Measurements from ENCODE around the gene CLEC10A. TPM values are rescaled to one million over a fixed set of nuclear protein-coding genes. Genes with fewer than 3 reads are reported as not detected.
"Not testable (repeated sequence)": the region's sequence is repeated elsewhere in the genome, so short reads cannot be mapped to it uniquely, and the experiment has no call there.

Gene CLEC10A
- total RNA-seq, 2 donors from 2014 or later, result 6.6 to 13.4 TPM

DNA sequence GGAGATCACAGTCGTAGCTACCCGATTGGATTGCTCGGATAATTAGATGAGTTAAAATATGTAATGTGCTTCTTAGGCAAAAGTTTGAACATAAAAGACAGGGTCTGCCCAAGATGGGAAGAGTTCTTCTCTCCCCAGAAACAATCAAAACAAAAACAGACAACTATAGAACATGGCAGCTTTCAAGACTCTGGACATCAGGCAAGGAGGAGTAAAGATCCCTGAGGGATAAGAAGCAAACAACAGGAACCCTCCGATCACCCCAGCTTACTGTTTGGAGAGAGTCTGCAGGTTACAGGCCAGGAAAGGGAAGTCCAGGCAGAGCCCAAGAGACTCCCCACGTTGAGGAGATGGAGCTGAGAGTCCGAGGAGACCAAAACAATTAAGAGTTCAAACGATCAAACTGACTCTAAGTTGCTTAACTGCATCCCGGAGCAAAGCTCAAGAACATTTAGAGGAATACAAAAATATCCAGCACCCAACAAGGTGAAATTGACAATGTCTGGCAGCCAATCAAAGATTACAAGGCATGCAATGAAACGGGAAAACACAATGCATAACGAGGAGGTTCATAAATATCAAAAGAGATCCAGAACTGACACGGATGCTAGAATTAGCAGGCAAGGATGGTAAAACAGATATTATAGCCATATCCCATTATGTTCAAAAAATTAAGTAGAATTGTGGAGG lies 30.7 kb upstream of the CLEC10A start:
- no peak for DNase-seq
- intact Hi-C loops (cut with DNase I), result no loop called here
- ATAC-seq, result no peak

DNA sequence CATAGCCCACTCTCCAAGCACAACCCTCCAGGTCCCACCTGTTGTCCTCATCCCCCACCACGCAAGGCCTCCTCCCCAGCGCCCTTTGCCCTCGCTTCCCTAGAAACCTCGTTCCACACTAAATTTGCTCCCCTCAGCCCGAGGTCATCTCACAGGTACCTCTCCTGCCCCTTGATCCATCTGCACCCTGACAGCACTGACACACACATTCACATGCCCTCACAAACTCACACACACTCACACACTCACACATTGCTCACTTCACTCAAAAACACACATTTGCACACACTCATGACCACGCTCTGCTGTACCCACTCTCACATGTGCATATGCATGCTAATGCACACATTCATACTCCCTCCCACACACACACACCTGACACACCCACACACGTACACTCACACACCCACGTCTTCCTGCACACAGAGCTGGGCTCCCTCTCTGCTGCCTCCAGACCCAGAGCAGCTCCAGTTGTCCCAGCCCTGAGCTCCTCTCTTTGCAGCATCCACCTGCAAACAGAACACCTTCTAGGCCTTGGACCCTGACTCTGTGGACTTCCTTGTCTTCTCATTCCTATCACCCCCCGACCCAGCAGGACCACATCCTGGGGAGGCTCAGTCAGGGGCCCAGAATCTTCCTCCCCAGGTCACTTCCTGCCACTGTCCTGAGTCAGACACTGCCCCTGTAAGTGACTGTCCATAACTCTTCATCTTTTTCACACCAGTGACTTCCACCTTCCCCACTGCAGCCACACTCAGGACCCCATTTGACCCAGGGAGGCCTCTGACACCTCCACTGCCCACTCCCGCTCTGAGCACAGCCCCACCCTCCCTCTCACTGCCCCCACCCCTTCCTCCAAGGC lies 29.6 kb upstream of the CLEC10A start:
- ATAC-seq (no peak), DNase-seq (no peak)
- intact Hi-C loops (cut with DNase I), result no loop called here

DNA sequence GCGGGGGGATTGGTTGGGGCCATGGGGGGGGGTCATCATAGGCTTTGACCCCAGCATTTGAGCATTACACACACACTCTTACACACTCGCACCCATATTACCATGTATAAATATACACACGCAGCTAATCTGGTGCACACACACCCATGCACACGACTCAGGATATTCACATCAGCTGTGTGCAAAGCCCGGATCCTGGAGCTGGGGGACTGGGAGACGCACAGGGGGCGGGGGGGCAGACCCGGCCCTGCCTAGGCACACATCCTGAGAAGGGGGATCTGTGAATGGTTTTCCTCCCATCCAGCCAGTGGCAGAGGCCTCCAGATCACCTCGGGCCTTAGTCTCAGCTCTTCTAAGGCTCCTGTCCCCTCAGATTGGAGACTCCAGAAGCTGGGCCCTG lies 28.9 kb upstream of the CLEC10A start:
- no peak for ATAC-seq
- DNase-seq, result no peak
- intact Hi-C loops (cut with DNase I), result no loop called here

DNA sequence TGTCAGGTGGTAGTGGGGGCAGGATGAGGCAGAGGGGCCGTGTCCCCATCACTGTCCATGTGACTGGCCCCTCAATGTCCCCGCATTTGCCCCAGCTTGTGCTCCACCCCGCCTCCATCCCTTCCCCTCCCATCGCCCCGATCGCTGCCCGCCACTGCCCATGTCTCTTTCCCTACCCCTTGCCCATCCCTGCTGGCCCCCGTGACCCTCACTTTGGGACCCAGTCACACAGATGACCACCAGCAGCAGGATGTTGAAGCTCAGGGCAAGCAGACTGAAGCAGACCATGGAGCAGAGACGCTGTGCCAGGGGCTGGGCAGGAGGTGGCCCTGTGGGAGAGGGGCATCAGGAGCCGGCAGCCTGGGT lies 28.5 kb upstream of the CLEC10A start:
- DNase-seq (no peak), ATAC-seq (no peak)
- intact Hi-C loops (cut with DNase I), result no loop called here

DNA sequence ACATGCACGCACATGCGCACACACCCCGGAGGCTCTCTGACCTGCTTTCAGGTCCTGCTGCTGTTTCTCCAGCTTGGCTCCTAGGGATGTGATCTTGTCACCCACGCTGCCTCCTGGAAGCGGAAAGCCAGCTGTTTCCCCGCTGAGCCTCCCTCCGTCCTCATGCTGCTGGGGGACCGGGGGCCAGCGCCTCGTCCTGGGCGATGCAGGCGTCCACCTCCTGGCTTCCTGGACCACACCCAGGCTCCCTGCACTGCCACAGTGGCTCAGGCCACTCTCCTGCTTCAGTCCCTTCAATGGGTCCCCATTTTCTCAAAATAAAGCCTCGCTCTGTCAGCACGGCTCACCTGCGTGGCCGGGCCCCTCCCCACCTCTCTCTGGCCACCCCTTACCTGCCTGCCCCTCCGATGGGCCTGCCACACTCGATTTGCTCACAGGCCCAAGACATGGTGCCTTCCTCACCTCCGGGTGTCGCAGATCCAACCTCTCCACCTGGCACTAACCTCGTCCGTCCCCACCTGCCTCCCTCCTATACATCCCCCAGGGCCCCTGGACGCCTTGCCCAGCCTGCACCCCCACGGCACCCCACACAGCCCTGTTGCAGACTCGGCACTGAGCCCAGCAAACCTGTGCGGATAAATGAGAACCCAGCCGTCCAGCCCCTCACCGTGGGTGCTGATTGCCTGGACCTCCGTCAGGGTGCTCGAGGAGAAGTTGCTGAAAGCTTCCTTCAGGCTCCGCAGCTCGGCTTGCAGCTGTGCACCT lies 27.9 kb upstream of the CLEC10A start:
- intact Hi-C loops (cut with DNase I), result no loop called here
- DNase-seq (no peak), ATAC-seq (no peak)

DNA sequence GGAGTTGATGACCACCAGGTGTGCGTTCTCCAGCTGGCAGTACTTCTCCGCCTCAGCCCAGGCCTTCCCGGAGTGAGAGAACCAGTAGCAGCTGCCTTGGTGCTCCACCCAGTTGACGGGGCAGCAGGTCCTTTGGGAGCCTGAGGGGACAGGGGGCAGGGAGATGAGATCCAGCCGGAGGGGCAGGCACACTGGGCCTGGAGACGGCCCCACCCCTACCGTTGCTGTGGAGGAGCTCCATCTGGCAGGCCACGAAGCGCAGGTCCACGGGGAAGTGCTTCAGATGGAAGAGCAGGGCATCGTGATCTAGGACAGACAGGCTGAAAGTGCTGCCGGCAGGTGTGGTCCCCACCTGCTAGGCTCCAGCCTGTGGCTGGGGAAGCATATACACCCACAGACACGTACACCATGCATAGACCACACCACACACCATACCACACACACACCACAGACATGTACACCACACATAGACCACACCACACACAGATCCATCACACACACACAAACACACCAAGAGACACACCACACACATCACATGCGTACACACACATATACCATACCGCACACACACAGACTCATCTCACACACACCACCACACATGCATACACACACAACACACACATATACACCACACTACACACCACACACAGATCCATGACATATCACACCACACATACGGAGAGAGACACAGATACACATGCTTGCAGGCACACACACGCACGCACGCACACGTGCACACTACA lies 27.1 kb upstream of the CLEC10A start:
- no peak for DNase-seq
- ATAC-seq, result no peak
- intact Hi-C loops (cut with DNase I), result no loop called here

DNA sequence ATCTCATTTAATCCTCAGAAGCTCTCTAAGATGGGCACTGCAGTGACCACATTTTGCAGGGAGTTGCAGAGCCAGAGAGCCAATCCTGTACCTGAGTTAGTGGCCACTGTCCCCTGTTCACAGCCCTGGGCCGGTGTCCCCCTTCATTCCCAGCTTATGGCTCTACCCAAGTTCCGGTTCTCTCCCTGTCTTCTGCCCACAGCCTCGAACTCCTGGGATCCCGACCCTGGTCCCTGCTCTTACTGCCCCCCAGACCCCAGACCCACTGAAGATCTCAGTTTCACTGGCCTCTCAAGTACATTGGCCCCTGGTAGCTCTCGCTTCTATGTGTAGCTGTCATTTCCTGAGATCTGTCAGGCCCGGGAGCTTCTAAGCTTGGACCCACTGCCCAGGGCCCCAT lies 22.4 kb upstream of the CLEC10A start:
- ATAC-seq (no peak), DNase-seq (no peak)
- intact Hi-C loops (cut with DNase I), result no loop called here

DNA sequence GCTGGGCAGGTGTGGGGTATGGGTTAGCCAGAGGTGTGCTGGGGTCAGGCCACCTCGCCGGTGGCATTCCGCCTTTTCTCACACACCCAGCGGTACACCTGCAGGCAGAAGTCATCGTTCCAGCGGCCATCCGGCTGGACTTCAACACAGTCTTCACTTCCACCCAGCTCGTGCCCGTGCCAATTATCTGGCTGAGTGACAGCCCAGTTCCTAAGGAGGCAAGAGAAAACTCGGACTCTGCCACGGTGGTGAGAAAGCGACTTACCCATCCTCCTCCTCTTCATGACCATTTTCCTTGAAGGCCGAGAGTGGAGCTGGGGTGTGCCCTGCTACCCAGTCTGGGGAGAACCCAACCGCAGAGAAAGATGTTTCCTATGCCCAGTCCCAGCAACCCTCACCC lies 21.5 kb upstream of the CLEC10A start:
- no peak for ATAC-seq
- intact Hi-C loops (cut with DNase I), result no loop called here
- DNase-seq, result no peak

DNA sequence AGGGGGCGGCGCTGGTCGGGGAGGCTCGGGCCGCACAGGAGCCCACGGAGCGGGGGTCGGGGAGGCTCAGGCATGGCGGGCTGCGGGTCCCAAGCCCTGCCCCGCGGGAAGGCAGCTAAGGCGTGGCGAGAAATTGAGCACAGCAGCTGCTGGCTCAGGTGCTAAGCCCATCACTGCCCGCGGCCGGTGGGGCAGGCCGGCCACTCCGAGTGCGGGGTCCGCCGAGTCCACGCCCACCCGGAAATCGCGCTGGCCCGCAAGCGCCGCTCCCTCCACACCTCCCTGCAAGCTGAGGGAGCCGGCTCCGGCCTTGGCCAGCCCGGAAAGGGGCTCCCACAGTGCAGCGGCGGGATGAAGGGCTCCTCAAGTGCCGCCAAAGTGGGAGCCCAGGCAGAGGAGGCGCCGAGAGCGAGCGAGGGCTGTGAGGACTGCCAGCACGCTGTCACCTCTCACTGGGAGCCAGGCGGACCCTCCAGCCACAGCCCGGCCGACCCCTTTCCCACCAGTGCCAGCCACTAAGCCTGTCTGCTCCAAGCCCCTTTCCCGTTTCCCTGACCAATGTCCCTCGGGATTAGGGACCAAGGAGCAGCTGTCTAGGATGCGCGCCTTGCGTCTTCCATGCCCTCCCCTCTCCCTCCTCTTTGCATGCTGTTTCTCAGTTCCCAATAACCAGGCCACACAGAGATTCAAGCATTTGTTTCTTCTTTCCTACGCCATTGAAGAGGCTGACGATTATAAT lies 20.8 kb upstream of the CLEC10A start:
- intact Hi-C loops (cut with DNase I); ATAC-seq; DNase-seq: not testable (repeated sequence)

DNA sequence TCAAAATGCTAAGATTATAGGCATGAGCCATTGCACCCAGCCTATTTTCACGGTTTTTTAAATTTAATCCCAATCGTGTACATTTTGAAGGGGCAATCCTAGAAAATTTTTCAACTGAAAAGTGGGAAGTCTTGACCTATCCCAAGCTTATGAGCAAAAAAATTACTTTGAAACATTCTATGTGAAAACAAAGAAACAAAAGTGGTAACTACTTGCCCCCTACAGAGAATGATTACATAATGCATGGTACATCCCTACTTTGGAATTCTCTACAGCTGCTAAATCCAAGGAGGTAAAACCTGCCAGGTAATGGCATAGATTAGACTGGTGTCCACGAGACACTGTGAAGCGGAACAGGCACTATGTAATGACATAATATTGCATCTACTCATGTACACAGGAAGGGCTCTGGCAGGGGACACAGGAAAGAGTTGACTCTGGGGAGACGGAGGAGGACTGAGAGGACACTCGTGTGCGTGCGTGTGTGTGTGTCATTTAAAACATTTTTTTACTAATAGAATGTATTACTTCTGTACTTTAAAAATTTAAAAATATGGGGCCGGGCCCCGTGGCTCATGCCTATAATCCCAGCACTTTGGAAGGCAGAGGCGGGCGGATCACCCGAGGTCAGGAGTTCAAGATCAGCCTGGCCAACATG lies 18.9 kb upstream of the CLEC10A start:
- DNase-seq (no peak), ATAC-seq (no peak)
- intact Hi-C loops (cut with DNase I), result no loop called here

DNA sequence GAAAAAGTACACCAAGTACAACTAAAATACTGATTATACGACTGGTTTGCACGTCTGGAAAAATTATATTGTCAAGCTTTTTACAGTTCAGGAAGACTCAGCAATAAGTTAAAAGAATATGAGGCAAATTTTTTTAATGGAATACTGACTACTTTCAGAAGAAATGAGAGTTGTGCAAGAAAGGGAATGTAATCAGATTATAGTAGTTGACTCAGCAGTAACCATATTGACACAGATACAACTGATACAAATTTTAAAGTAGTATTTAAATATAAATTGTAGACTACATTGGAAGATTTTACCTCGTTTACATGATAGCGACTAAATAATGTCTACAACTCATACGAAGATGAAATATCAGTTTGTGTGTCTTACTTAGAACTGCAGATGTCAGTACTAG lies 17.9 kb upstream of the CLEC10A start:
- ATAC-seq, result no peak
- no peak for DNase-seq
- intact Hi-C loops (cut with DNase I), result no loop called here

DNA sequence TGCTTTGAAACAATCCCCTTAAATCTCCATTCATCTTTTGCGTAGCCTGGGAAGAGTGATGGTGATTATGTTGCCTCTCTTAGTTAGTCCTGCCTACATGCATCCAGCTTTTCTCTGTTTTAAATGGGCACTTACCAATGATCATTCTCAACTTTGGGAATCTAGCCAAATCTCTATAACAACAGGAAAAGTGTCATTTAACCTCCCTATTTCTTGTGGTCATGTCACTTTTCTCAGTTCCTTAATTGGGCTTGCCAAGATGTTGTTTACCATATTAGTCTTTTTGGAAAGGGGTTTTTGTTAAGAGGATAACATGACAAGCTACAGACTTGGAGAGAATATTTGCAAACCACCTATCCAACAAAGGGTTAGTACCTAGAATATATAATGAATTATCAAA lies 15.6 kb upstream of the CLEC10A start:
- DNase-seq (no peak), ATAC-seq (peak in 1 of 2 donors; percentile 27)
- intact Hi-C loops (cut with DNase I), result no loop called here

DNA sequence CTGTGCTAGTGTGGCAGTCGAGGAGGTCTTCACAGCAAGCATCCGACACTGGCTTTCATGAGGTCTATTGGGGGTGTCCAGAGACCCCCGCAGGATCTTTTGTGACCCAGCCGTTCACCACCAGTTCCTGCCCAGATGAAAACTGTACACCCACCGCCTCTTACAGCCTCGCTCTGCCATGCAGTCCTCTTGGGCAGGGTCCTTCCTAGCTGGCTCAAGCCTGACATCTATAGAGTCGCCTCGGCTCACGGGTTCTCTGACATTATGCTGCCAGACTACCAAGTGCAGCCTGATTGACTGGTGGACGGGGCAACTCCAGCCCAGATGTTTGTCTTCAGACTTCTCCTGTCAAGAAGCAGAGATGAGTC lies 14.6 kb upstream of the CLEC10A start:
- ATAC-seq, result peak in 1 of 2 donors; percentile 21
- no peak for DNase-seq
- intact Hi-C loops (cut with DNase I), result no loop called here

DNA sequence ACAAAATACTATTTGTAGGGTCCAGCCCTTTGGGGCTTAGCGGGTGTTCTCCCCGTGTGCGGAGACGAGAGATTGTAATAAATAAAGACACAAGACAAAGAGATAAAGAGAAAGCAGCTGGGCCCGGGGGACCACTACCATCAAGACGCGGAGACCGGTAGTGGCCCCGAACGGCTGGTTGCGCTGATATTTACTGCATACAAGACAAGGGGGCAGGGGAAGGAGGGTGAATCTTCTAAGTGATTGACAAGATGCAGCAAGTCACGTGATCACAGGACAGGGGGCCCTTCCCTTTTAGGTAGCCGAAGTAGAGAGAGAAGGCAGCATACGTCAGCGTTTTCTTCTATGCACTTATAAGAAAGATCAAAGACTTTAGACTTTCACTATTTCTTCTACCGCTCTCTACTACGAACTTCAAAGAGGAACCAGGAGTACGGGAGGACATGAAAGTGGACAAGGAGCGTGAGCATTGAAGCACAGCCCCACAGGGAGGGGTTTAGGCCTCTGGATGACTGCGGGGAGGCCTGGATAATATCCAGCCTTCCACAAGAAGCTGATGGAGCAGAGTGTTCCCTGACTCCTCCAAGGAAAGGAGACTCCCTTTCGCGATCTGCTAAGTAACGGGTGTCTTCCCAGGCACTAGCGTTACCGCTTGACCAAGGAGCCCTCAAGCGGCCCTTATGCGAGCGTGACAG lies 11.4 kb upstream of the CLEC10A start:
- ATAC-seq; intact Hi-C loops (cut with DNase I); DNase-seq: not testable (repeated sequence)

DNA sequence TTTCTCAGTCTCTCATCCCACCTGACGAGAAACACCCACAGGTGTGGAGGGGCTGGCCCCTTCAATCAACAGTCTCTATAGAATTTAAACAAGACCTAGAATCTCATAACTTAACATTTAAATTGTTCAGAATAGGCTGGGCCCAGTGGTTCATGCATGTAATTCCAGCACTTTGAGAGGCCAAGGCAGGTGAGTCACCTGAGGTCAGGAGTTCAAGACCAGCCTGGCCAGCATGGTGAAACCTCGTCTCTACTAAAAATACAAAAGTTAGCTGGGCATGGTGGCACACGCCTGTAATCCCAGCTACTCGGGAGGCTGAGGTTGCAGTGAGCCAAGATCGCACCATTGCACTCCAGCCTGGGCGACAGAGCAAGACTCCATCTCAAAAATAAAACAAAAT lies 9.5 kb upstream of the CLEC10A start:
- ATAC-seq; DNase-seq; intact Hi-C loops (cut with DNase I): not testable (repeated sequence)

DNA sequence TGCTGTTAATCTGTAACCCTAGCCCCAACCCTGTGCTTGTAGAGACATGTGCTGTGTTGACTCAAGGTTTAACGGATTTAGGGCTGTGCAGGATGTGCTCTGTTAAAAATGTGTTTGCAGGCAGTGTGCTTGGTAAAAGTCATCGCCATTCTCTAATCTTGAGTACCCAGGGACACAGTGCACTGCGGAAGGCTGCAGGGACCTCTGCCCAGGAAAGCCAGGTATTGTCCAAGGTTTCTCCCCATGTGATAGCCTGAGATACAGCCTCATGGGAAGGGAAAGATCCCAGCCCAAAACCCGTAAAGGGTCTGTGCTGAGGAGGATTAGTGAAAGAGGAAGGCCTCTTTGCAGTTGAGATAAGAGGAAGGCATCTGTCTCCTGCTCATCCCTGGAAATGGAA lies 8.4 kb upstream of the CLEC10A start:
- ATAC-seq; intact Hi-C loops (cut with DNase I); DNase-seq: not testable (repeated sequence)

DNA sequence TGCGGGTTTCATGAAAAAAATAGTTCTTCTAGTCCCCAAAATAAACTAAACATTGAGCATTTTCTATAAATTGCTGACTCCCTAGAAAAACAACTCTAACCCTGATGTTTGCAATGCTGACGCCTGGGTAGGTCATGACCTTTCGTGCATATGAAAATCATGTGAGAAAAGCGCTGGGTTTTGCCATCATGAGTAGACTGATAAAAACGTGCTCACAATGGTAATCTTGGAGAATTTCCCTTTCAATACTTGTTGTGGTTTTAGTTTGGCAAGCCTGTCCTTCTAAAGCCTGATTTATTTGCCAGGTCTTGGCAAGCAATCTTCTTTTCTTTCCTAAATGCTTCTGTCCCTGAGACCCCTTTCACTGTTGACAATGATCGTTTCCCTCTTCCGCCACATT lies 4.0 kb upstream of the CLEC10A start:
- intact Hi-C loops (cut with DNase I), result no loop called here
- no peak for ATAC-seq
- no peak for DNase-seq

DNA sequence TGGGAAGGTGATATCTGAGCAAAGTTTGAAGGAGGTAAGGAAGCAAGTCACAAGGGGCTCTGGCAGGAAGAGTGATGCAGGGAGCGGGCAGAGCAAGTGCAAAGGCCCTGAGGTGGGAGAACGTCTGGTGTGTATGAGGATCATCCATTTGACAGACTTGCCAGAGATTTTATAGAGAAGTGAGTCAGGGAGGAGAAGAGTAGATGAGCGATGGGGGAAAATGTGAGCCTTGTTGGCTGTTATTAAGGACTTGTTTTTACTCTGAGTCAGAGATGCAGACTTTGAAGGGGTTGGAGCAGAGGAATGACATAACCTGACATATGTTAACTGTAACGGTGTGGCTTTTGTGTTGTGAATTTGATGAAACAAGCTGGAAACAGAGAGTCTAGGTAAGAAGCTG lies 3.5 kb upstream of the CLEC10A start:
- intact Hi-C loops (cut with DNase I), result no loop called here
- DNase-seq, result no peak
- no peak for ATAC-seq

Data from left cardiac atrium (tissue), 4 donors.